ENCODE measurements around the gene OR4D5. TPM values are rescaled to one million over a fixed set of nuclear protein-coding genes. Genes with fewer than 3 reads are reported as not detected.

The OR4D5 gene
- total and polyA plus RNA-seq, 5 donors from 2014 or later, result not detected

DNA sequence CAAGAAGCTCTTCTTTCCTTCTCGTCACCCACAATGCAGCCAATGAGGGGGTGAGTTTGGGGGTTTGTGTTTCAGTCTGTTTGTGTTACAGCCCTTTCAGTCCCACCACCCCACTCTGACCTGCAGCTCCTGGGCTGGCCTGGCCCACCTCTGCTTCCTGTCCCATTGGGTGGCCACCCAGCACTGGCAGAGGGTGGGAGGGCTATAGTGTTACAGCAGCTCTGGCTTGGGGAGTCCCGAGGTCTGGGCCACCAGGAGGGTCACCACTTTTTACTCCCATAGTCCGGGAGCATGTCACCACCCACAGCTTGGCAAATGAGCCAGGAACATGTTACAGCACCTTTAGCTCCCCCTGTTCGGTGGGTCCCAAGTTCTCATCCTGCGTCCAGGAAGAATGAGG is 39.9 kb downstream of the OR4D5 start:
- H3K4me1 Mint-ChIP-seq, result no peaks in the 10 kb centered on the region
- no peak for DNase-seq
- Histone ChIP-seq H3K27me3 (ENCODE audit: control insufficient read depth, insufficient read depth, low read length) (no peaks in the 10 kb centered on the region), H3K27ac (ENCODE audit: insufficient read depth, low read length, poor library complexity, severe bottlenecking) (no peak overlapping the region), H3K9me3 (ENCODE audit: control insufficient read depth in 2 of 2, low read length in 2 of 2) (no peaks in the 10 kb centered on the region), H3K4me3 (ENCODE audit: low read depth, low read length) (no peak overlapping the region), H3K36me3 (ENCODE audit: control insufficient read depth, insufficient read depth, low read length) (no peaks in the 10 kb centered on the region), H3K4me1 (ENCODE audit: control insufficient read depth, insufficient read depth, low read length, poor library complexity, severe bottlenecking) (no peaks in the 10 kb centered on the region)
- peaks cover 0 to 10% (median 3%) of the 10 kb centered on the region in 7 donors for H3K9me3 Mint-ChIP-seq
- no peak for ATAC-seq (ENCODE audit: low read depth in 2 of 2)
- no peak overlapping the region for H3K4me3 Mint-ChIP-seq
- H3K27me3 Mint-ChIP-seq, result no peaks in the 10 kb centered on the region
- no peak overlapping the region for H3K27ac Mint-ChIP-seq
- H3K36me3 Mint-ChIP-seq, result no peaks in the 10 kb centered on the region

Other genes with a start within 250 kb of the OR4D5 start
- gene ZNF202, start 198.0 kb upstream of the OR4D5 start, total RNA-seq, result 14.6 TPM
- gene ZNF202, start 198.0 kb upstream of the OR4D5 start, polyA plus RNA-seq, result 1 to 10 TPM; 5.9 to 8.2 (median 7.2) TPM
- gene OR6X1, start 185.1 kb upstream of the OR4D5 start, total RNA-seq, result not detected
- not detected for gene OR6X1, start 185.1 kb upstream of the OR4D5 start, polyA plus RNA-seq
- gene OR6M1, start 133.3 kb upstream of the OR4D5 start, total RNA-seq, result not detected
- gene OR6M1, start 133.3 kb upstream of the OR4D5 start, polyA plus RNA-seq, result not detected
- gene TMEM225, start 53.9 kb upstream of the OR4D5 start, total RNA-seq, result not detected
- not detected for gene TMEM225, start 53.9 kb upstream of the OR4D5 start, polyA plus RNA-seq
- gene OR8D4, start 37.5 kb upstream of the OR4D5 start, total RNA-seq, result not detected
- not detected for gene OR8D4, start 37.5 kb upstream of the OR4D5 start, polyA plus RNA-seq
- not detected for gene OR6T1, start 4.2 kb downstream of the OR4D5 start, total RNA-seq
- gene OR6T1, start 4.2 kb downstream of the OR4D5 start, polyA plus RNA-seq, result not detected
- gene OR10S1, start 38.2 kb downstream of the OR4D5 start, total RNA-seq, result not detected
- not detected for gene OR10S1, start 38.2 kb downstream of the OR4D5 start, polyA plus RNA-seq
- not detected for gene OR10G6, start 55.5 kb downstream of the OR4D5 start, total RNA-seq
- gene OR10G6, start 55.5 kb downstream of the OR4D5 start, polyA plus RNA-seq, result not detected
- not detected for gene OR10G4, start 73.4 kb downstream of the OR4D5 start, total RNA-seq
- not detected for gene OR10G4, start 73.4 kb downstream of the OR4D5 start, polyA plus RNA-seq
- not detected for gene OR10G9, start 83.4 kb downstream of the OR4D5 start, total RNA-seq
- gene OR10G9, start 83.4 kb downstream of the OR4D5 start, polyA plus RNA-seq, result not detected
- not detected for gene OR10G8, start 87.2 kb downstream of the OR4D5 start, total RNA-seq
- gene OR10G8, start 87.2 kb downstream of the OR4D5 start, polyA plus RNA-seq, result not detected
- gene OR10G7, start 101.7 kb downstream of the OR4D5 start, total RNA-seq, result not detected
- not detected for gene OR10G7, start 101.7 kb downstream of the OR4D5 start, polyA plus RNA-seq
- 6.9 TPM for gene VWA5A, start 175.8 kb downstream of the OR4D5 start, total RNA-seq
- 10 to 100 TPM; 16.6 to 24.5 (median 19.0) TPM for gene VWA5A, start 175.8 kb downstream of the OR4D5 start, polyA plus RNA-seq
- gene OR10D3, start 243.7 kb downstream of the OR4D5 start, total RNA-seq, result not detected
- not detected for gene OR10D3, start 243.7 kb downstream of the OR4D5 start, polyA plus RNA-seq